ENCODE results near the gene KDM8.

KDM8 gene

DNA sequence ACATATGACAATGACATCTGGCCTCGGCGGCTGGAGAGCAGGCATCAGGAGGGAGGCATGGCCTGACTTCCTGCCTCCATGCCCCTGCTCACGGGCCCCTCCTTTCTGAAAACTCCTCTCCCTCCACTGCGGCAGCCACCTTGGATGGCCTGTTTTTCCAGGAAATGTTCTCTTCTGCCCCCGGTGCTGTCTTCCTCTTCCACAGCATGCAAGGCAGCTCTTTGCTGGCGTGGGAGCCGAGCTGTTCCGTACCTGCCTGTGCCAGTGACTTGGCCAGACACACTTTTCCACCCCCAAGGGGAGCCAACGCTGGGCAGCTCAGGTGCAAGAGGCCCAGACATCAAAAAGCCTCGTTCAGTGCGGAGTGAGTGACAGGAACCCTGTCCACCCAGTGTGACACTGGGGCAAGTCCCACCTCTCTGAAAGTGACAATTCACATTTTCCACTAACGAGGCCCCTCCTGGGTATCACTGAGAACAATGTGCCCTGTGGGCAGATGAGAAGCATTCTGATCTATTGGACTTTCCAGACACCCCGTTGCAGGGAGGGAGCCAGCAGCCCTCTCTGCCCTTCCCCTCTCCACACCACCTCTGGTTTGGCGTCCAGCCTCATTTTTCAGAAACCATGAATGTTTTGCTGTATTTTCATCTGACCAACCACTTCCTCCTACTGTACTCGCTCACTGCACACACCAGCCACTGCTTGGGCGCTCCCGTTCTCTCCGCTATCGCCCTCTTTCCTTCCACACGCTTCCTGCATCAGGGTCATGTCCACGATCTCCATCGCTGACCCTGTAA is 34.1 kb downstream of the KDM8 start:
- H3K4me3 ChIP-seq (ENCODE audit: low read length in 2 of 2), result no peak overlapping the region
- peaks cover 53% of the 10 kb centered on the region for H3K4me1 ChIP-seq (ENCODE audit: control insufficient read depth, insufficient read depth, low read length)
- H3K9ac ChIP-seq (ENCODE audit: low read length in 2 of 2), result no peak overlapping the region
- H3K36me3 ChIP-seq (ENCODE audit: control insufficient read depth in 2 of 2, insufficient read depth in 2 of 2, low read length in 2 of 2), result peaks cover 5 to 6% of the 10 kb centered on the region in 2 donors
- no peaks in the 10 kb centered on the region for H3K27me3 ChIP-seq (ENCODE audit: control insufficient read depth in 1 of 2, insufficient read depth in 2 of 2, low read length in 2 of 2)
- peak overlapping the region; percentile 49 for H3K27ac ChIP-seq (ENCODE audit: low read length)
- H3K9me3 ChIP-seq (ENCODE audit: control insufficient read depth in 2 of 2, low read length in 2 of 2), result no peaks in the 10 kb centered on the region

- Histone ChIP-seq H3K4me3 (ENCODE audit: low read length in 2 of 2) (no peak overlapping the region), H3K9me3 (ENCODE audit: control insufficient read depth in 2 of 2, low read length in 2 of 2) (no peaks in the 10 kb centered on the region), H3K36me3 (ENCODE audit: control insufficient read depth in 2 of 2, insufficient read depth in 2 of 2, low read length in 2 of 2) (peaks cover 0 to 6% of the 10 kb centered on the region in 2 donors), H3K9ac (ENCODE audit: low read length in 2 of 2) (no peak overlapping the region), H3K4me1 (ENCODE audit: control insufficient read depth, insufficient read depth, low read length) (peaks cover 60% of the 10 kb centered on the region), H3K27ac (ENCODE audit: low read length) (peak overlapping the region; percentile 49), H3K27me3 (ENCODE audit: control insufficient read depth in 1 of 2, insufficient read depth in 2 of 2, low read length in 2 of 2) (no peaks in the 10 kb centered on the region)
Observed at GRCh38 chr16:27238016-27238587, 34.8 kb downstream of the KDM8 start.

- no peak overlapping the region for H3K4me3 ChIP-seq (ENCODE audit: low read length in 2 of 2)
- H3K27ac ChIP-seq (ENCODE audit: low read length), result no peak overlapping the region
- no peak overlapping the region for H3K9ac ChIP-seq (ENCODE audit: low read length in 2 of 2)
- H3K27me3 ChIP-seq (ENCODE audit: control insufficient read depth in 1 of 2, insufficient read depth in 2 of 2, low read length in 2 of 2), result no peaks in the 10 kb centered on the region
- no peaks in the 10 kb centered on the region for H3K9me3 ChIP-seq (ENCODE audit: control insufficient read depth in 2 of 2, low read length in 2 of 2)
- peaks cover 0 to 2% of the 10 kb centered on the region in 2 donors for H3K36me3 ChIP-seq (ENCODE audit: control insufficient read depth in 2 of 2, insufficient read depth in 2 of 2, low read length in 2 of 2)
- peaks cover 65% of the 10 kb centered on the region for H3K4me1 ChIP-seq (ENCODE audit: control insufficient read depth, insufficient read depth, low read length)
Observed at GRCh38 chr16:27238591-27238990, 35.3 kb downstream of the KDM8 start.

- H3K4me1 ChIP-seq (ENCODE audit: control insufficient read depth, insufficient read depth, low read length), result peaks cover 69% of the 10 kb centered on the region
- no peak overlapping the region for H3K9ac ChIP-seq (ENCODE audit: low read length in 2 of 2)
- H3K4me3 ChIP-seq (ENCODE audit: low read length in 2 of 2), result no peak overlapping the region
- no peaks in the 10 kb centered on the region for H3K36me3 ChIP-seq (ENCODE audit: control insufficient read depth in 2 of 2, insufficient read depth in 2 of 2, low read length in 2 of 2)
- no peaks in the 10 kb centered on the region for H3K9me3 ChIP-seq (ENCODE audit: control insufficient read depth in 2 of 2, low read length in 2 of 2)
- no peak overlapping the region for H3K27ac ChIP-seq (ENCODE audit: low read length)
- no peaks in the 10 kb centered on the region for H3K27me3 ChIP-seq (ENCODE audit: control insufficient read depth in 1 of 2, insufficient read depth in 2 of 2, low read length in 2 of 2)
Observed at GRCh38 chr16:27239026-27239425, 35.7 kb downstream of the KDM8 start.

GRCh38 chr16:27239906-27240655 is 36.8 kb downstream of the KDM8 start:
- Histone ChIP-seq H3K27me3 (ENCODE audit: control insufficient read depth in 1 of 2, insufficient read depth in 2 of 2, low read length in 2 of 2) (no peaks in the 10 kb centered on the region), H3K36me3 (ENCODE audit: control insufficient read depth in 2 of 2, insufficient read depth in 2 of 2, low read length in 2 of 2) (no peaks in the 10 kb centered on the region), H3K4me3 (ENCODE audit: low read length in 2 of 2) (no peak overlapping the region), H3K27ac (ENCODE audit: low read length) (peak overlapping the region; percentile 31), H3K9me3 (ENCODE audit: control insufficient read depth in 2 of 2, low read length in 2 of 2) (no peaks in the 10 kb centered on the region), H3K4me1 (ENCODE audit: control insufficient read depth, insufficient read depth, low read length) (peaks cover 73% of the 10 kb centered on the region), H3K9ac (ENCODE audit: low read length in 2 of 2) (no peak overlapping the region)

- Histone ChIP-seq H3K9ac (ENCODE audit: low read length in 2 of 2) (no peak overlapping the region), H3K36me3 (ENCODE audit: control insufficient read depth in 2 of 2, insufficient read depth in 2 of 2, low read length in 2 of 2) (no peaks in the 10 kb centered on the region), H3K4me1 (ENCODE audit: control insufficient read depth, insufficient read depth, low read length) (peaks cover 73% of the 10 kb centered on the region), H3K9me3 (ENCODE audit: control insufficient read depth in 2 of 2, low read length in 2 of 2) (no peaks in the 10 kb centered on the region), H3K4me3 (ENCODE audit: low read length in 2 of 2) (no peak overlapping the region), H3K27ac (ENCODE audit: low read length) (no peak overlapping the region), H3K27me3 (ENCODE audit: control insufficient read depth in 1 of 2, insufficient read depth in 2 of 2, low read length in 2 of 2) (no peaks in the 10 kb centered on the region)
Observed at GRCh38 chr16:27240948-27241531, 37.7 kb downstream of the KDM8 start.

GRCh38 chr16:27241658-27242057 is 38.3 kb downstream of the KDM8 start:
- Histone ChIP-seq H3K4me3 (ENCODE audit: low read length in 2 of 2) (no peak overlapping the region), H3K9ac (ENCODE audit: low read length in 2 of 2) (no peak overlapping the region), H3K27me3 (ENCODE audit: control insufficient read depth in 1 of 2, insufficient read depth in 2 of 2, low read length in 2 of 2) (no peaks in the 10 kb centered on the region), H3K4me1 (ENCODE audit: control insufficient read depth, insufficient read depth, low read length) (peaks cover 72% of the 10 kb centered on the region), H3K9me3 (ENCODE audit: control insufficient read depth in 2 of 2, low read length in 2 of 2) (no peaks in the 10 kb centered on the region), H3K36me3 (ENCODE audit: control insufficient read depth in 2 of 2, insufficient read depth in 2 of 2, low read length in 2 of 2) (no peaks in the 10 kb centered on the region), H3K27ac (ENCODE audit: low read length) (peak overlapping the region; percentile 91)

GRCh38 chr16:27242398-27242797 is 39.1 kb downstream of the KDM8 start:
- H3K4me1 ChIP-seq (ENCODE audit: control insufficient read depth, insufficient read depth, low read length), result peaks cover 75% of the 10 kb centered on the region
- H3K27me3 ChIP-seq (ENCODE audit: control insufficient read depth in 1 of 2, insufficient read depth in 2 of 2, low read length in 2 of 2), result no peaks in the 10 kb centered on the region
- H3K4me3 ChIP-seq (ENCODE audit: low read length in 2 of 2), result peak overlapping the region; percentile 32 to 69
- H3K27ac ChIP-seq (ENCODE audit: low read length), result peak overlapping the region; percentile 91
- H3K9ac ChIP-seq (ENCODE audit: low read length in 2 of 2), result peak overlapping the region; percentile 42 to 69
- H3K36me3 ChIP-seq (ENCODE audit: control insufficient read depth in 2 of 2, insufficient read depth in 2 of 2, low read length in 2 of 2), result no peaks in the 10 kb centered on the region
- H3K9me3 ChIP-seq (ENCODE audit: control insufficient read depth in 2 of 2, low read length in 2 of 2), result no peaks in the 10 kb centered on the region

DNA sequence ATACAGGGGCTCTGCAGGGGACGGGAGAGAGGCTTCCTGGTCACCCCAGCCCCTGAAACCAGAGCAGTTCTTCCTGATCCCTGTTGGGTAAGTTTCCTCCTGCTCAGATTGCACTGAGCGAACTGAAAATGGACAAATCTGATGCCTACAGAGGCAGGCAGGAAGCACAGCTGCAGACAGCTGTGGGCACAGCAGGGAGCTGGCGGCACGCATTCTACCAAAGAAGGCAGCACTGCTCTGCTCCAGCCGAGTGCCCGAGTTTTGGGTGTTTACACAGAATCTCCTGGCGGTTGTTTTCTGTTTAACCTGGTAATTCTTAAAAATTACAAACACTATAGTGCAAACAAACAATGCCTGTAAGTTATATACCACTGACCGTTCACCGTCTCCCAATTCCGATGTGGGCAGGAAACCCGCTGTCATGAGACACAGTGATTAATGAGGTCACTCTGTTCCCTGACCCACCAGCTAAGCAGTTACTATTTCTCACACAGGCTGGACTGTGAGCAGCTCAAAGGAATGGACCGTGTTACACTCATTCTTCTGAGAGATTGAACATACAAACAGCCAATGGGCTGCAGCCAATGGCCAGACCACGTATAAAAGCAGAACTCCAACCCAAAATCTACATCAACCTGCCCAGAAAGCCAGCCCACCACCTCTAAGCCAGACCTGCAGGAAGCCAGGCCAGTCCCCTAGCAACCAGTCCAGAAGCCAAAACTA is 39.7 kb downstream of the KDM8 start:
- H3K4me1 ChIP-seq (ENCODE audit: control insufficient read depth, insufficient read depth, low read length), result peaks cover 71% of the 10 kb centered on the region
- peak overlapping the region; percentile 42 to 69 for H3K9ac ChIP-seq (ENCODE audit: low read length in 2 of 2)
- peak overlapping the region; percentile 32 to 69 for H3K4me3 ChIP-seq (ENCODE audit: low read length in 2 of 2)
- no peaks in the 10 kb centered on the region for H3K36me3 ChIP-seq (ENCODE audit: control insufficient read depth in 2 of 2, insufficient read depth in 2 of 2, low read length in 2 of 2)
- no peaks in the 10 kb centered on the region for H3K9me3 ChIP-seq (ENCODE audit: control insufficient read depth in 2 of 2, low read length in 2 of 2)
- H3K27ac ChIP-seq (ENCODE audit: low read length), result peak overlapping the region; percentile 91
- H3K27me3 ChIP-seq (ENCODE audit: control insufficient read depth in 1 of 2, insufficient read depth in 2 of 2, low read length in 2 of 2), result no peaks in the 10 kb centered on the region

DNA sequence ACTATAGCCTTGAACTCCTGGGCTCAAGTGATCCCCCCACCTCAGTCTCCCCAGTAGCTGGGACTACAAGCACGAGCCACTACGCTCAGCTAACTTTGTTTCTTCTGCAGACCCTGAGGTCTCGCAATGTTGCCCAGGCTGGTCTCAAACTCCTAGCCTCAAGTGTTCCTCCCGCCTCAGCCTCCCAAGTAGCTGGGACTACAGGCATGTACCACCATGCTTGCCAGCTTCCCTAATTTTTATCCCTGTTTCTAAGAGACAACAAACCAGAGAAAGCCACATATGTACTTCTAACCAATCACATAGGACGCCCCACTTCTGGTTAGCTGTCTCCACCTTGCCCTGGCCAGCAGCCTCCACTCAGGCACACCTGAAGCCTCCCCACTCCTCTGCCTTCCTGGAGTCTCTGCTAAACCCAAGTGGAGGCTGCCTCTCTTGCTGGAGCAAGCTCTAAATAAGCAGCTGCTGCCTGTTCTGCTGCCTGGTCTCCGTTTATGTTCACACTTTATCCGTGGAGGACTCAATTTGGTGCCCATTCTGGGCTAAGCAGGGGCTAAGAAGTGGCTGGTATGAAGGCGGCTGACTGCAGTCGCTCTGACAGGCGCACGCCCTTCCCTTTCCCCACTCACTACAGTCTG is 40.5 kb downstream of the KDM8 start:
- H3K9me3 ChIP-seq (ENCODE audit: control insufficient read depth in 2 of 2, low read length in 2 of 2), result no peaks in the 10 kb centered on the region
- H3K27ac ChIP-seq (ENCODE audit: low read length), result peak overlapping the region; percentile 91
- peak overlapping the region in 1 of 2 donors; percentile 42 for H3K9ac ChIP-seq (ENCODE audit: low read length in 2 of 2)
- no peaks in the 10 kb centered on the region for H3K36me3 ChIP-seq (ENCODE audit: control insufficient read depth in 2 of 2, insufficient read depth in 2 of 2, low read length in 2 of 2)
- no peaks in the 10 kb centered on the region for H3K27me3 ChIP-seq (ENCODE audit: control insufficient read depth in 1 of 2, insufficient read depth in 2 of 2, low read length in 2 of 2)
- peaks cover 68% of the 10 kb centered on the region for H3K4me1 ChIP-seq (ENCODE audit: control insufficient read depth, insufficient read depth, low read length)
- peak overlapping the region in 1 of 2 donors; percentile 69 for H3K4me3 ChIP-seq (ENCODE audit: low read length in 2 of 2)

Data from stomach smooth muscle (tissue), 2 donors.